ENCODE data around the gene ARMH4.

ARMH4 gene

GRCh38 chr14:58054100-58054499 is 97.9 kb downstream of the ARMH4 start:
- no peak for DNase-seq (ENCODE audit: low read depth)

GRCh38 chr14:58048219-58048618 is 103.8 kb downstream of the ARMH4 start:
- DNase-seq (ENCODE audit: low read depth) = no peak

- DNase-seq (ENCODE audit: low read depth) = no peak
These were observed 124.1 kb downstream of the ARMH4 start for GRCh38 chr14:58027904-58028303.

DNA sequence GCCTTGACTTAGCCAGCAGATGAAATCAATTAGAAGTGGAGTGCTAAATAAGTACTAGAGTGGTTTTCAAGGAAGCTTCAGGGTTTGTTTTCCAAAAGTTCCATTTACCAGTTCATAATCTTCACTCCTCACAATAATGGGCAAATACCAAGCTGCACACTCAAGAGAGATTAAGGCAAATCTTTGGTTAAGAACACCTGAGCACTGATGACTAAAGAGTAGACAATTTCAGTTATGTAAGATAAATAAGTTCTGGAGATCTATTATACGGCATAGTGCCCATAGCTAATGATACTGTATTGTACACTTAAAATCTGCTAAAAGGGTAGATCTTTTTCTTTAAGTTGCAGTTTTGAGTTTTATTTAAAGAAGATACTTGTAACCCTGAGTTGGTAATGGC is 125.0 kb downstream of the ARMH4 start:
- no peak for DNase-seq (ENCODE audit: low read depth)

DNA sequence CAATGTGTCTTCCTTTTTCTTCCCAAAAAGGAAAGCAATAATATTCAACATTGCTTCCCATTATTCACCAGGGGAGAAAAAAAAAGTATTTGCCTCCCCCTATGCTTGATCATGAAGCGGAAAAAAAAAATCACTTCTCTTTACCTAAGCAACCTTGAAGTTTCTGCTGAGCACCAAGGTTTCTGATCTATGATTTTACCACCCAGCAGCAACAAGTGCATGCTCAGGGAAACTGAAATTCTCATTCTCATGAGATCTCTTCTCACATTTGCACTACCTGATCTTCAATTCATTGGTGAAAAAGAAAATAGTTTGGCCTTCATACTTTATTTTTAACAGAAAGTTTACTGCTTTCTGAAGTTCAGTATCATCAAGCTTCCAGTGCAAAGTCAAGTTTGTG is 125.8 kb downstream of the ARMH4 start:
- DNase-seq (ENCODE audit: low read depth) = no peak

DNA sequence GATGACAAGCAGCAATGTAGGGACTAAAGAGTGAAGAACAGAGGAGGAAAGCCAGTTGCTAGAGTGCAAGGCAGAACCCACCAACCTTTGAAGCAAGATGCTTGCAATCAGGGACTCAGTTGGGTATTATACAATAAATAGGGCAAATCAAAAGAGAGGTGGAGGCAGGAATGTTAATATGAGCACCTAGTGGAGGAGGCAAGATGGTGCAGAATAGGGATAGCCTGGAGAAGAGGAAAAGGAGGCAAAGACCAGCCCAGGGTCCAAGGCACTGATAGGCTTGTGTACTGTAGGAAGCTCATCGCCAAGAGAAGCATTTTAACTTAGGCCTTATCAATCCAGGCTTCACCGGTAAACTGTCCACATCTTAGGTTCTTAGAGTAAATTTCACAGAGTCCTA is 137.2 kb downstream of the ARMH4 start:
- DNase-seq (ENCODE audit: low read depth) = no peak

- DNase-seq (ENCODE audit: low read depth) = no peak
These were observed 149.4 kb downstream of the ARMH4 start for GRCh38 chr14:58002618-58003017.

DNA sequence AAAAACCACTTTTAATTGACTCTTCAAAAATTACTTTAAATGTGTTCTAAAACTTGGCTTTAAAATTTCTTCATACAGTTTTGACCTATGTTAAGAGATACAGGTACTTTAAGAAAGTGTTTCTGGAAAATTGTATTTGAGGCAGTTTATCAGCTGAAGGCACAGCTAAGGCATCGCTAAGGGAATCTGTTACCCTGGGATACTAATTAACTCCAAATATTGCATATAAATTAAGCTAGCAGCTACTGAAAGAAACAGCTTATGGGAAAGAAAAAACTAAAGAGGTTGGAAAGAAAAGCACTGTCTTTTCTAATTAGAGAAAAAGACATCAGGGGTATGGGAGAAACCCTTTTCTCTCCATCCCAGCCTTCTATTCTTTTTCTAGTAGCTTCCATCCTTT is 152.0 kb downstream of the ARMH4 start:
- no peak for DNase-seq (ENCODE audit: low read depth)

DNA sequence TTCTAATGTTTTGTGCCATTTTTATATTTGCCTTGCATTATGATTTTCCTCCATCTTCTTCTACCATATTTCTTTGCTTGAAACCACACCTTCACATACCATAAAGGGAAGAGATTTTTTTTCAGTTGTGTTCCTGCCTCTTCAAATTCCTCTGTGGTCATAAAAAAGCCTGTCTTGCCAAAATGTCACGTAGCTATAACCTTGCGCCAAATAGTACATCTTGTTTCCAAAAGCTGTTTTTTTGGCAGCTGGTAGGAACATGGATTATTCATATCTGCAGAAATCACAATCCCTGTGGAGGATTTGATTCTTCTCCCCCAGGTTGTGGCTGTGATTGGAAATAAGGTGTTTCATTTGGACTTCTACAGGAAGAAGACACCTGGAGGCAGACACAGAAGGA is 152.5 kb downstream of the ARMH4 start:
- DNase-seq (ENCODE audit: low read depth) = no peak

- DNase-seq (ENCODE audit: low read depth) = no peak
These were observed 153.2 kb downstream of the ARMH4 start for GRCh38 chr14:57998766-57999165.

GRCh38 chr14:57991353-57991752 is 160.7 kb downstream of the ARMH4 start:
- no peak for DNase-seq (ENCODE audit: low read depth)

- DNase-seq (ENCODE audit: low read depth) = no peak
These were observed 163.6 kb downstream of the ARMH4 start for GRCh38 chr14:57988445-57988844.

- DNase-seq (ENCODE audit: low read depth) = no peak
These were observed 164.3 kb downstream of the ARMH4 start for GRCh38 chr14:57987596-57988300.

GRCh38 chr14:57987051-57987450 is 165.0 kb downstream of the ARMH4 start:
- DNase-seq (ENCODE audit: low read depth) = no peak

GRCh38 chr14:57982804-57983634 is 169.0 kb downstream of the ARMH4 start:
- DNase-seq (ENCODE audit: low read depth) = no peak

DNA sequence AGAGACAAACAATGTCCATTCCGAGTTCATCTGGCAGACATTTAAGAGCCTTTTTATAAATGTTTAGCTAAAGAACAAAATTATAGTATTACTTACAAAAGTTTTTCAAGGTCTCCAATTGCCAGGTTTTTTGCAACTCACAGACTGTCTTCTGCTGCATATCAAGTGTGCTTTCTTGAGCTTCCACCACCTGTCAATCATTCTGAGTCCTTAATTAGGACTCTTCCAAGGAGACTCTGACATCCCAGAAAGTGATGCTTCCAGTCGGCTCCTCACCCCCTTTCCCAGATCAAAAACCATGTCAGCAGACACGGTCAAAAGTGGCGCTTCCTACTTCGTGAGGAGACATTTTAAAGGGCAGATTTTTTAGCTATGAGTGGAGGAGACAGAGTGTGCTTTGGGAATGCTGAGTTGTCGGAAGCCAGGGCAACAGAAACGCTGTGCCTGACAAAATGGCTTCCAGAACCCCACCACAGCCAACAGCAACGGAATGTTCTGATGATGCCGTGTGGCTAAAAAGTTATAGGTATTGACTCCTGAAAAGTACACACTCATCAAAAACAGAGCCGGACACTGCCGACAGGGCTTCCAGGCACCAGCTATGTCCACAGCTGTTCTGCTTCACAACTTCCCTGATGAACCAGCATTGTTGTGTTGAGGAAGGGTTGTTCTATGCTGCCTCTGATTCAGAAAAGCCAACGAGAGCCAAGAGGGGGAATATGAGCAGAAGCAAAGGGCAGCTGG is 170.0 kb downstream of the ARMH4 start:
- no peak for DNase-seq (ENCODE audit: low read depth)

DNA sequence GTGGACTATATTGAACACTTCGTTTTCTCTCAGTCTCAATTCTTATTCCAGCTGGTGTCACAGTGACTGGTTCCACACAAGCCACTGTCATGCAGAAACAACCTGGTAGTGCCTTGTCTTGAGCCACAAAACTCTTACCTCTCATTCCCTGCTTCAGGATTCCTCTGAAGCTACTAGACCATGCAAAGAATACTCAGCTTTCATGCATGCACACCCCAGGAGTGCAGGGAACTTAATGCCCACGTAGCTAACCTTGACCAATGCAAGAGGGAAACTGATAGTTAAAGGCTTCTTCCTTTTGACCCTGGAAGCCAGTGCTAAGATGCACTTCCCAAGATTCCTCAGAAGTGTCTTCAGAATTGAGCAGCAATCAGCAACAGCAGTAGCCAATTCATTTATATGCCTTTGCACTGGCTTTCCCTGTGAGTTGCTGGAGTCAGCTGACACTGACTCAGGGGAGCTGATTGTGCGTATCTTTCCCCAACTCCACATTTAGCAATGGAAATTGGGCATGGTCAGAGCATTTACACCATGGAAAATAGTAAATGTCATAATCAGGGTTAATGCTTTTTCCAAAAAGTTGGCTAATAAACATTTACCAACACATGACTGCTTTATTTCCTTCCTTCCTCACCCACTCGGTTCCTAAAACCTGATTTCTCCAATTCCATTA is 172.5 kb downstream of the ARMH4 start:
- no peak for DNase-seq (ENCODE audit: low read depth)

DNA sequence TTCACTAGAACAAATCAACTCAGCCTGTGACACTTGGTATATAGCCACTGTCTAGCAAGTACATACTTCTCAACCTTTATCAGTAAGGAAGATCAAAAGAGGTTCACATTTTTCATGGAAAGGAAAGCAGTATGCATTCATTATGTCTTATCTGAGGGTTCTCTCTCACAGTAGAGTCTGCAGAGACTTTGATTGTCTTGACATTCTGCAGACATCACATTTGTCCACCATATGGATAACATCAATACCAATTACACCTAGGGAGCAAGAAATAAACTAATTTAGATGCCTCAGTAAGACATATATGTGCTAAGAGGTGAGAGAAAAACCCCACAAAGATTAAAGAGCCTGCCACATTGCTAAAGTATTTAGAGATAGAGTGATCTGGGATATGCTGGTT is 175.3 kb downstream of the ARMH4 start:
- DNase-seq (ENCODE audit: low read depth) = no peak

- DNase-seq (ENCODE audit: low read depth) = no peak
These were observed 177.1 kb downstream of the ARMH4 start for GRCh38 chr14:57974896-57975295.

DNA sequence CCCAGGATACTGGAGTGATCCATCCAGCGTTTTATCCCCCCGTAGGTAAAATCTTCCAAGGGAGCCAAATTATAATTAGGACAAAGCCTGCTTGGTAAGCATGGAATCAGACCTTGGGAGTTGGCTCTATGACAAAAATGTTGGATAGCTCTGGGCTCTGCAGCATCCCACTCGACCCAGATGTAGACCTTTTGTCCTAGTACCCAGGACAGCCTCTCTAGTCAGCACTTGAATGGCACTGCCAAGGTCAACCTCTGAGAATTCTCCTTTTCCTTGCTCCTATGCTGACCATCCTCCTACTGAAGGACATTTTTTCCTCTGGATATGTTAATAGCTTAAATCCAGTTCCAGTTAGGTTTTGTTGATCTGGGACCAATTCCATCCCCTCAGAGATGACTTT is 181.4 kb downstream of the ARMH4 start:
- DNase-seq (ENCODE audit: low read depth) = no peak

DNA sequence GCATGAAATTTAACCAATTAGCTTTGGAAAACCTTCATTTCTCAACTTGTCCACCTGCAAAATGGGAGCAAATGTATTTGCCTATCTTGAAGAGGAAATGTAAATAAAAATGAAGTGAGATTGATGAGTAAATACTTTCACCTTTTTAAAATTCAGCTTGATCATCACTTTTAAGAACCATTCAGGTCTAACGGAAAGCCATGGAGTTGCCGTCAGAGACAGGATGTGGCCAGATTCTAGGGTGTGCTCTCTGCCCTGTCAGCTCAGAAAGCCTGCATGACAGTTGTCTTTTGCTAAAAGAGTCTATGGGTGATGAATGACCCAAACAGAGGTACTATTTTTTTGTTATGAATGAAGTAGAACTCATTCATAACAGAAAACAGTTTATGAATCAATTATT is 181.8 kb downstream of the ARMH4 start:
- DNase-seq (ENCODE audit: low read depth) = no peak

- no peak for DNase-seq (ENCODE audit: low read depth)
These were observed 188.9 kb downstream of the ARMH4 start for GRCh38 chr14:57963071-57963470.
